HG03378 (cell line): ENCODE data around the gene ACTR6.
"Not testable (repeated sequence)": the region's sequence is repeated elsewhere in the genome, so short reads cannot be mapped to it uniquely, and the experiment has no call there.

Source experiments
- ATAC-seq: cut with Tn5 transposase; IDR thresholded peaks from one replicate; pipeline ENCODE4 v1.9.1; 2021; ENCODE audit warnings: mild to moderate bottlenecking, moderate library complexity; ENCODE audit not compliant: unreplicated experiment

The ACTR6 gene

GRCh38 chr12:100184549-100185145, 16.0 kb upstream of the ACTR6 start:
- no peak for ATAC-seq

- ATAC-seq = peak; percentile 79
Observed at GRCh38 chr12:100185361-100185894, 15.2 kb upstream of the ACTR6 start.

- ATAC-seq = no peak
Observed at GRCh38 chr12:100186071-100186470, 14.5 kb upstream of the ACTR6 start.

- ATAC-seq = no peak
Observed at GRCh38 chr12:100187068-100187467, 13.5 kb upstream of the ACTR6 start.

GRCh38 chr12:100187857-100188519, 12.6 kb upstream of the ACTR6 start:
- no peak for ATAC-seq

- ATAC-seq = not testable (repeated sequence)
Observed at GRCh38 chr12:100188888-100189635, 11.6 kb upstream of the ACTR6 start.

- no peak for ATAC-seq
Observed at GRCh38 chr12:100189636-100190394, 10.8 kb upstream of the ACTR6 start.

GRCh38 chr12:100193085-100193484, 7.5 kb upstream of the ACTR6 start:
- no peak for ATAC-seq

- no peak for ATAC-seq
Observed at GRCh38 chr12:100197486-100197885, 3.1 kb upstream of the ACTR6 start.

- ATAC-seq = no peak
Observed at GRCh38 chr12:100199023-100199346, 1.6 kb upstream of the ACTR6 start.

- peak; percentile 52 for ATAC-seq
Observed at GRCh38 chr12:100199347-100200149, 1.1 kb upstream of the ACTR6 start.

GRCh38 chr12:100201604-100202423, 1.2 kb downstream of the ACTR6 start:
- ATAC-seq = no peak

- no peak for ATAC-seq
Observed at GRCh38 chr12:100207311-100207710, 6.7 kb downstream of the ACTR6 start.

- ATAC-seq = no peak
Observed at GRCh38 chr12:100208834-100209233, 8.2 kb downstream of the ACTR6 start.

- no peak for ATAC-seq
Observed at GRCh38 chr12:100211698-100212097, 11.1 kb downstream of the ACTR6 start.

- no peak for ATAC-seq
Observed at GRCh38 chr12:100213016-100213891, 12.6 kb downstream of the ACTR6 start.

- ATAC-seq = no peak
Observed at GRCh38 chr12:100214518-100214917, 13.9 kb downstream of the ACTR6 start.

GRCh38 chr12:100215209-100215608, 14.6 kb downstream of the ACTR6 start:
- no peak for ATAC-seq

- ATAC-seq = no peak
Observed at GRCh38 chr12:100216337-100216736, 15.7 kb downstream of the ACTR6 start.
